GM10847 (cell line): ENCODE results near the gene COX7A2L.

ENCODE experiments used
- POLR2A ChIP-seq: IDR thresholded peaks from 2 replicates; pipeline ENCODE4 v1.6.1; 2011; ENCODE audit not compliant: insufficient read length; ENCODE audit errors: extremely low read depth

COX7A2L gene

DNA sequence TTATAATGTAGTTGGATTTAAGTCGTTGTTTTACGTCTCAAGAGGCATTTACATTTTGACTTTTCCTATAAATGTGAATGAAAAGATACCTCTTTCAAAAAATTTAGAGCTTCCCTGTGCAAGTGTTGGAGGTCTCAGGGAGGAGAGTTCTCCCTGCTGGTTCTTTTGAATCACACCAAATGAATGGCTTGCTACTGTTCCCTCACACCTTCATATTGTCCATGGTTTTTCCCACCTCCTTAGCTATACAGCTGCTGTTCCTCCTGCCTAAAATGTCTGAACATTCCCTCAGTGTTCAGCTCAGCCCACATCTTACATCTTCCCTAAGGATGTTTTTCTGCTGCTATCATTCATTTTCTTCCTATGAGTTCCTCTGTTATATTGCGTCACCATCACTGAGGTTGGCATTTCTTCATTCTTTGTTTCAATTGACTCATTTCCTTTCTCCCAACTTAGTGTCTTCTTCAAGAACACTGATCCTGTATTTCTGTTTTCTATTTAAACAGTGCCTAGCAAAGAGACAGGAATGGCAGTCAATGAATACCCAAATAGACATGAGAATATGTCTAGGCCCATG, 46.0 kb downstream of the COX7A2L start:
- no peak for TF ChIP-seq POLR2A

DNA sequence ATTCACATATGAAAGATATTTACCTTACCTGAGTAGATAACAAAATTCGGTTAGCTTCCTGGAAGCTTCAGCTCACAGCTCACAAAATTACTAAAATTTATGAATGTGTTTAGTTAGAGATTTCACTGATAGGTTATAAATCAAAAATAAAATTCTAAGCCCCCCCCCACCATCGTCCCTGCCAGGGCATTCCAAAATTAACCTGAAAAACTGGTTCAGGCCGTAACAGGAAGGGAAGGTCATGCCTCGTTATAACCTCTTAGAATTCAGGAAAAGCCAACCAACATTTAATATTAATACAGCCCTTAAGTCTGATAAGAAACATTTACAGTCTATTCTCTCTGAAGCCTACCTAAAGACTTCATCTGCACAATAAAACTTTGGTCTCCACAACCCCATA, 48.9 kb downstream of the COX7A2L start:
- no peak for TF ChIP-seq POLR2A

DNA sequence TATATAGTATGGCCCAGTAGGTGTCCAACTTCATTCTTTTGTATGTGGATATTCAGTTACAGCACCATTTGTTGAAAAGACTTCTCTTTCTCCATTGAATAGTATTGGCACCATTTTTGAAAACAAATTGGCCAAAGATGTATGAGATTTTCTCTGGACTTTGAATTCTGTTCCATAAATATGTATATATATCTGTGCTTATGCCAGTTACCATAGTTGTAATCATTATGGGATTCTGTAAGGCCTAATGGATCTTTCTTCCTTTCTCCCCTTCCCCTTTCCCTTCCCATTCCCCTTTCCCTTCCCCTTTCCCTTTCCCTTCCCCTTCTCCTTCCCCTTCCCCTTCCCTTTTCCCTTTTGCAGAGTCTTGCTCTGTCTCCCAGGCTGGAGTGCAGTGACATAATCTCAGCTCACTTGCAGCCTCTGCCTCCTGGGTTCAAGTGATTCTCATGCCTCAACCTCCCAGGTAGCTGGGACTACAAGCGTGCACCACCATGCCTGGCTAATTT, 51.0 kb downstream of the COX7A2L start:
- no peak for TF ChIP-seq POLR2A

DNA sequence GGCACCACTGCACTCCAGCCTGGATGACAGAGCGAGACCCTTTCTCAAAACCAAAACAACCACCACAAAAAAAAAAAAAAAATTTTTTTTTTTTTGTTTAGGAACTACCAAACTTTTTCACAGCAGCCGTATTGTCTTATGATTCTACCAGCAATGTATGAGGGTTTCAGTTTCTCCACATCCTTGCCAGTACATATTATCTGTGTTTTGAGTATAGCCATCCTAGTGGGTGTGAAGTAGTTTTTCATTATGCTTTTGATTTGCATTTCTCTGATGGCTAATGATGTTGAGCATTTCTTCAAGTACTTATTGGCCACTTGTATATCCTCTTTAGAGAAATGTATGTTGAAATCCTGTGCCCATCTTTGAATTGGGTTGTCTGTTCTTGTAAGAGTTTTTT, 51.7 kb downstream of the COX7A2L start:
- no peak for TF ChIP-seq POLR2A

DNA sequence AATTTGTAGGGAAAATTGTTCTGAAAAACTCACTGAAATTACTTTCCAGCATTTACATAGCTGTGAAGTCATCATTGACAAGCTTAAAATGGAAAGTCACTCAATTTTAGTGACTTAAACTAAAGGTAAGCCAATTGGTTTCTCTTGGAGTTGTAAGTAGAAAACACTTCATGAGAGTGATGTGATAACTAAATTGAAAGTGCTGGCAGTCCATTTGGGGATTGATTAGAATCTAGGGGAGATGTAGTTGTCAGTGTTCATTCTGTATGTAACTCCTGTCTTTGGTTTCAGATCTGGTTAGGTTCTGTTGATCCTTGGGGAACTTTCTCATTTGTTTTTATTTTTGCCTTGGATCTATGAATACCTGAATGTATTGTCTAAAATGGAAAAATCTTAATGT, 53.8 kb downstream of the COX7A2L start:
- TF ChIP-seq POLR2A: no peak

DNA sequence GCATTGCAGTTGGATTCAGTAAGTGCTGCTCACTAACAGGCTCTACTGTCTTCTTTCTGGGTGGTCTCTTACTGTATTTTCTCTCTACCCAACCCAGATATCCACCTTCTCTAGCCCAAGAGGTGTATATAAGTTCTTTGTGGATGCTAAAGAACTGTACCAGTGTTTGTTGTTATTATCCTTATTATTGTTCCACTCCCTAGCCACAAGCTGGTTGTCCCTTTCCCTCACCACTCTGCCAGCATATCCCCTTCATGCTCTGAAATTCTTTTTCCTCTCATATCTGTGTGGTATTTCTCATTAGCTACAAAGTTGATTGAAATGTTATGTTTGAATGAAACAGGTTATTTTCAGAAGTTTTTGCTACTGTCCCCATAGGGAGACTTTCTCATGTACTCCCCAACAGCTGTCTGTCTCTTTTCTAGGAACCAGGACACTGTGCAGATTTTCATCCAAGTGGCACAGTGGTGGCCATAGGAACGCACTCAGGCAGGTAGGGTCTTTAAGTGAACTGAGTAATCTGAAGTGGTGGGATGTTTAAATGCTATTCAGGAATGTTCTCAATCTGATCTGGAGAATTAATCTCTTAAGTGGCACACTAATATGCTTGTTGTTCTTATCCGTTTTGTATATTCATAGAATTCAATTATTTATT, 56.8 kb downstream of the COX7A2L start:
- TF ChIP-seq POLR2A: no peak

DNA sequence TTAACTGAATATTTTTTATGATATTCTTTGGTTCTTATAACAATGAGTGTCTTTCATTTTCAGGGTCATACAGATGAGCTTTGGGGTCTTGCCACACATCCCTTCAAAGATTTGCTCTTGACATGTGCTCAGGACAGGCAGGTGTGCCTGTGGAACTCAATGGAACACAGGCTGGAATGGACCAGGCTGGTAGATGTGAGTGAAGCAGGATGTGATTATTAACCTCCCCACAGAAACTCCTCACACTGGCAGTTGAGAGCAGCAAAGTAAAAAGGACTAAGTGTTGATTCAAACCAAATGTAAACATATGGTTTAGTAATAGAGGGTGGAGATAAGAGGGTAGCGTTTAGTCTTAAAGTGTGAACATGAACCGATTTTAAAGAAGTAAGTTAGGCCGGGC, 57.8 kb downstream of the COX7A2L start:
- no peak for TF ChIP-seq POLR2A

DNA sequence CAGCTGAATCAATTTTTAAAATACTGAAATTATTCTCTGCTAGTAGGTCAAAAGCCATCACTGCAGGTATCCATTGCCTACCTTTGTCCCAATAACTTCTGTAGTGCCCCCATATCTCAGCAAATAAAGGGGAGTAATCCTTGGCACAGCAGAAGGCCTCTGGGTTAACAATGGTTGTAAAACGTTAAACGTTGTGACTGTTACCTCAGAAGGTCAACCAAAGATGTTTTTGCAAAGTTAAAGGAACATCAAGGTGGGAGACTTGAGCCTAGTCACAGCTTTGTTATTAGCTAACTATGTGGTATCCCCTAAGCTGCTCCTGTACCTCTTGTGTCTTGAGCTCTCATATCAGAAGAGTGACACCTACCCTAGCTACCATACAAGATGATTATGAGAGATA, 60.5 kb downstream of the COX7A2L start:
- TF ChIP-seq POLR2A: no peak
